Measurements from ENCODE around the gene GSG1. TPM values are rescaled to one million over a fixed set of nuclear protein-coding genes. Genes with fewer than 3 reads are reported as not detected.

Gene GSG1
- total RNA-seq, 1 donor from 2014 or later = not detected

- Mint-ChIP-seq H3K4me3 (peak within 1 kb of the TSS; percentile 75), H3K4me1 (peaks cover 43% of the 10 kb centered on the region), H3K27ac (no peak within 1 kb of the TSS), H3K36me3 (no peaks in the 10 kb centered on the region), H3K27me3 (ENCODE audit: low read depth) (no peaks in the 10 kb centered on the region), H3K9me3 (no peaks in the 10 kb centered on the region)
- peak; percentile 68 to 79 for DNase-seq (ENCODE audit: low spot score in 2 of 2, unreplicated experiment in 2 of 2)
- TF ChIP-seq CTCF (IDR thresholded peaks at IDR 0.05; ENCODE audit: unreplicated experiment) = no peak
Measured at GRCh38 chr12:13044002-13044905, 59.2 kb downstream of the GSG1 start, which contains the start of gene FAM234B. TSS of gene FAM234B (plus strand) at chr12:13044381. CDS start at chr12:13044404, 23 bp downstream.

- no peaks in the 10 kb centered on the region for H3K27me3 Mint-ChIP-seq (ENCODE audit: low read depth)
- no peaks in the 10 kb centered on the region for H3K36me3 Mint-ChIP-seq
- H3K27ac Mint-ChIP-seq = no peak overlapping the region
- peaks cover 50% of the 10 kb centered on the region for H3K4me1 Mint-ChIP-seq
- no peaks in the 10 kb centered on the region for H3K9me3 Mint-ChIP-seq
- TF ChIP-seq CTCF (IDR thresholded peaks at IDR 0.05; ENCODE audit: unreplicated experiment) = no peak
- no peak for DNase-seq (ENCODE audit: low spot score in 2 of 2, unreplicated experiment in 2 of 2)
- peak overlapping the region; percentile 75 for H3K4me3 Mint-ChIP-seq
Measured at GRCh38 chr12:13042666-13043230, 60.7 kb downstream of the GSG1 start.

- DNase-seq (ENCODE audit: low spot score in 2 of 2, unreplicated experiment in 2 of 2) = no peak
- no peaks in the 10 kb centered on the region for H3K9me3 Mint-ChIP-seq
- no peak overlapping the region for H3K27ac Mint-ChIP-seq
- no peak for TF ChIP-seq CTCF (IDR thresholded peaks at IDR 0.05; ENCODE audit: unreplicated experiment)
- H3K4me3 Mint-ChIP-seq = no peak overlapping the region
- H3K4me1 Mint-ChIP-seq = peaks cover 50% of the 10 kb centered on the region
- H3K27me3 Mint-ChIP-seq (ENCODE audit: low read depth) = no peaks in the 10 kb centered on the region
- no peaks in the 10 kb centered on the region for H3K36me3 Mint-ChIP-seq
Measured at GRCh38 chr12:13041224-13041623, 62.2 kb downstream of the GSG1 start.

- no peak for DNase-seq (ENCODE audit: low spot score in 2 of 2, unreplicated experiment in 2 of 2)
- Mint-ChIP-seq H3K27me3 (ENCODE audit: low read depth) (no peaks in the 10 kb centered on the region), H3K9me3 (no peaks in the 10 kb centered on the region), H3K27ac (no peak overlapping the region), H3K36me3 (no peaks in the 10 kb centered on the region), H3K4me1 (peaks cover 40% of the 10 kb centered on the region), H3K4me3 (no peak overlapping the region)
- no peak for TF ChIP-seq CTCF (IDR thresholded peaks at IDR 0.05; ENCODE audit: unreplicated experiment)
Measured at GRCh38 chr12:13039328-13039956, 64.0 kb downstream of the GSG1 start.

GRCh38 chr12:13038491-13039161 is 64.8 kb downstream of the GSG1 start:
- no peaks in the 10 kb centered on the region for H3K9me3 Mint-ChIP-seq
- peaks cover 39% of the 10 kb centered on the region for H3K4me1 Mint-ChIP-seq
- DNase-seq (ENCODE audit: low spot score in 2 of 2, unreplicated experiment in 2 of 2) = no peak
- no peaks in the 10 kb centered on the region for H3K27me3 Mint-ChIP-seq (ENCODE audit: low read depth)
- H3K4me3 Mint-ChIP-seq = no peak overlapping the region
- no peak overlapping the region for H3K27ac Mint-ChIP-seq
- TF ChIP-seq CTCF (IDR thresholded peaks at IDR 0.05; ENCODE audit: unreplicated experiment) = no peak
- no peaks in the 10 kb centered on the region for H3K36me3 Mint-ChIP-seq
